T-helper 22 cell (primary cell): ENCODE results near the gene GRK5.

Source experiments
- DNase-seq: peaks from one replicate; pipeline ENCODE4 v3.0.0-alpha.2; 2020; ENCODE audit warnings: low read depth

The GRK5 gene

DNA sequence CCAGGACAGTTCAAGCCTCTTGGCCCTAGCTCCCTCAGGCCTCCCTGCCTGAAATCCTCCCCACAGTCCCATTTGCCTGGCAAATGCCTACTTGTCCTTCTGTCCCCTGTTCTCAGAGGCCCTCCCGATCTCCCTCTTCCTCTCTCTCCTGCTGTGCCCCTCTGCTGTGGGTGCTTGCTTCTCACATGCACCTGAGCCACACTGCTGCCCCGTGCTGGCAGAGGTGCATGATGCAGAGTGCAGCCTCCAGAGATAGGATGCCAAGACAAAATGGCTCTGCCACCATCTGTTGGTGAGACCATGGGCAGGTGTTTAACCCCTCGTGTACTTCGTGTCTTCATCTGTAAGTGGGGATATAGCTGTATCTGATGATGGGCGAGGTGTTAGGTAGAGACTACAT is 176.8 kb downstream of the GRK5 start:
- DNase-seq: no peak

- DNase-seq: no peak
Observed at GRCh38 chr10:119386666-119387065, 179.3 kb downstream of the GRK5 start.

- no peak for DNase-seq
Observed at GRCh38 chr10:119388849-119389345, 181.5 kb downstream of the GRK5 start.

GRCh38 chr10:119391440-119392251 is 184.3 kb downstream of the GRK5 start:
- no peak for DNase-seq

- no peak for DNase-seq
Observed at GRCh38 chr10:119393019-119393418, 185.6 kb downstream of the GRK5 start.

GRCh38 chr10:119393421-119393820 is 186.1 kb downstream of the GRK5 start:
- DNase-seq: no peak

DNA sequence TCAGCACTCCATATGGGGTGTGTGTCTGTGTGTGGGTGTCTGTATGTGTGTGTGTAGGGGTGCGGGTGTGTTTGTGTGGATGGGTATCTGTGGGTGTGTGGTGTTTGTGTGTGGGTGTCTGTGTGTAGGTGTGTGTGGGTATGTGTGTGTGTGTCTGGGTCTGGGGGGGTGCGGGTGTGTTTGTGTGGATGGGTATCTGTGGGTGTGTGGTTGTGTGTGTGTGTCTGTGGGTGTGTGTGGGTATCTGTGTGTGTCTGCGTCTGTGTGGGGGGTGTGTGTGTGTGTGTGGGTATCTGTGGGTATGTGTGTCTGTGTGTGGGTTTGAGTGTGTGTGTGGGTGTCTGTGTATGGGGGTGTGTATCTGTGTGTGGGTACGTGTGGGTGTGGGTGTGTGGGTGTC is 186.5 kb downstream of the GRK5 start:
- DNase-seq: no peak

- DNase-seq: no peak
Observed at GRCh38 chr10:119394657-119395279, 187.4 kb downstream of the GRK5 start.

DNA sequence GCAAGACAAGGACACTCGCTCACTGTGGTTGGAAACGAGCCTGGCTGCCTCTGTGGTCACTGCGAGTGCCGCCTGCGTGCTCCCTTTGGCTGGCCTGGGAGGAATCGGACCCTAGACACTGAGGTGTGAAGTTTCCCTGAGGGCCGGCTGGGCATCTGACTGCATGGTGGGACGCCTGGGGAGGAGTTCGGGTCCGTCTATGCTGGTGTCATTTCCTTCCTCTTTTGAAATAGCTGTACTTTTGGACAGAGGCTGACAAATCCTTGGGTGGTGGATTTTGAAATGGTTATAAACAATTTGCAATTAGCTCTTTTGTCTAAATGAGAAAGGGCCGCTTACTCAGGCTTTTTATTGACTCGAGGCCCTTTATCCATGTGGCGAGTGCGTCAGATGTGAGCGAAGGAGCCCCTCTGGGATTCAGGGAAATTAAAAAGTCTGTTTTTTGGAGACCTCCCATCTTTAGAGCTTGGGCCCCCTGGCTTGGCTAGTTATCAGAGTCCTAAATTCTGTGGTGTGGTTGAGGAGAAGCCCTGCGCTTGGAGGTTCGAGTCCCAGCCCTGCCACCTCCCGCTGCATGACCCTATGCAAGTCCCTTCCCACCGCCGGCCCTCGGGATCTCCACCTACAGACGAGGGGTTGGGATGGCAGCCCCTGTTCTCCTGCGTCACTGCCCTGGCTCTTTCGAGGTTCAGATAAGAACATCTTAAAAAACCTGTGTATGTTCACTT is 188.1 kb downstream of the GRK5 start:
- DNase-seq: no peak

DNA sequence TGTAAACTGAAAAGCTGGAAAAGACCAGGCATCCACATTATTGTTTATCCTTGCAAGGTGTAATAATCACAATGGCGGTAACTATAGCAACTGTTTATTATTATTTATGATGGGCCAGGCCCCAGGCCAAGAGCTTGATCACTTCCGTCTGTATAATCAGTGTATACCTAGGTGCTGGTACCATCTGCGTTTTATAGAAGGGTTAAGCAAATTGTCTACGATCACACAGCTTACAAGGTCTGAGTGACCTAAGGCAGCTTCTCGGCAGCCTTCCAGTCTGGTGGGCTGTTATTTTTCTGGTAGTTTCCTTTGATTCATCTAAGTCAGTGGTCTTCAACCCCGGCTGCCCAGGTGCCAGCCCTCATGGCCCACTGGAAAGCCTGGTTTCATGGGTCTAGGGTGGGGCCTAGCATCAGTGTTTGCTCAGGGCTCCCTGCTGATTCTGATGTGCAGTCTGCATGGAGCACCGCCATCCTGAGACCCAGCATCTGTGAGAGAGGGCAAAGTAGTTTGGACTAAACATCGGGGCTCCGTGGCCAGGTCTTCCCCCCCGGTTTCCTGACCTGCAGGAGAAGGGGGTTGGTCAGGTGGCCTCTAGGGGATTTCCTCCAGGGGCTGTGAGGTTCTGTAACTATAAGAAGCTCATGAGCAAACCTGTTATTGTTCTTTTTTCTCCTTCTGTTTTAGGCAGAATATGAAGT is 188.8 kb downstream of the GRK5 start:
- DNase-seq: no peak

- no peak for DNase-seq
Observed at GRCh38 chr10:119396709-119397071, 189.3 kb downstream of the GRK5 start.

- DNase-seq: no peak
Observed at GRCh38 chr10:119397416-119397815, 190.0 kb downstream of the GRK5 start.

DNA sequence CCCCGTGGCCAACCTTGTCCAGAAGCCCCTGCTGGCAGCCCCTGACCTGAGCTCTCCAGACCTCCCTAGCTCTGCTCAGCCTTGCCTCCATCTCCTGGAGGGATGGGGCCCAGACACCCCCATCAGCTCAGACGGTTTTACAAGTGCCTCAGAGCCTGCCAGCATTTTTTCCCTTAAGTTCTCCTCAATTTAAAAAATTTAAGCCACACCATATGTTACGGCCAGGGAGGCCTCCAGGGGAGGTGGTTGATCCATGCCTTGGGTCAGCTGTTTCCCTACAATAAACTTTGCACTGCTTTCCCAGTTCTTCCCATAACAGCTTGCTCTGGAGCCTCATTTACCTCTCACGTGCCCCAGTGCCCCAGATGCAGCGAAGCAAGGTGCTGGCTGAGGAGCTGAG is 191.6 kb downstream of the GRK5 start:
- DNase-seq: no peak

DNA sequence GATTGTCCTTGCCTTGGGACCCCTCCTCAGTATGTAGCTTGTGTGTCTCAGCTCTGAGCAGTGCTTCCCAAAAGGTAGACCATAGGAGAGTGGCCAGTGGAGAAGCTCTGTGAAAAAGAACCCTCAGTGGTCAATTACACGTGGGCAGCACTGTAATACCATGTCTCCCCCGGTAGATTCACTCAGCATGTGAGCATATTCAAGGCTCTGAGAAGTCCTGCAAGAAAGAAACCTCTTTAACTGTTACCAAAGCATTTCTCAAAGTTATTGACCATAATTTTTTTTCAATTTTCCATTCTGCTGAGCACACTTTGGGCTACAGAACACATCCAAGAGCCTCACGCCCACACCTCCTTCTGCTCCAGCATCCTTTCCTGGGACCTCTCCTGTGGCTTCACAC is 192.1 kb downstream of the GRK5 start:
- no peak for DNase-seq

- DNase-seq: no peak
Observed at GRCh38 chr10:119401671-119402395, 194.5 kb downstream of the GRK5 start.

DNA sequence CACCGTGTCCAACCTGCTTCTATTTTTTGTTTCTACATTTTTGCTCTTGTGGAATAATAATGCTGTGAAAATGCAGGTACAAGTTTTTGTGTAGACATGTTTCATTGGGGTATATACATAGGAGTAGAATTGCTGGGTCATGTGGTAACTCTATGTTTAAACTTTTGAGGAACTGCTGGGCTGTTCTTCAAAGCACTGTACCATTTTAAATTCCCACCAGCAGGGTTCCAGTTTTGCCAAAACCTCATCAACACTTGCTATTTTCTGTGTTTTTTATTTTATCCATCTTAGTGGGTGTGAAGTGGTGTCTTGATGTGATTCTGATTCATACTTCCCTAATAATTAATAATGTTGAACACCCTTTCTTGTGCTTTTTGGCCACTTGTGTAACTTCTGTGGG is 196.6 kb downstream of the GRK5 start:
- no peak for DNase-seq

GRCh38 chr10:119404719-119405519 is 197.5 kb downstream of the GRK5 start:
- DNase-seq: no peak

GRCh38 chr10:119405520-119405807 is 198.1 kb downstream of the GRK5 start:
- DNase-seq: no peak

DNA sequence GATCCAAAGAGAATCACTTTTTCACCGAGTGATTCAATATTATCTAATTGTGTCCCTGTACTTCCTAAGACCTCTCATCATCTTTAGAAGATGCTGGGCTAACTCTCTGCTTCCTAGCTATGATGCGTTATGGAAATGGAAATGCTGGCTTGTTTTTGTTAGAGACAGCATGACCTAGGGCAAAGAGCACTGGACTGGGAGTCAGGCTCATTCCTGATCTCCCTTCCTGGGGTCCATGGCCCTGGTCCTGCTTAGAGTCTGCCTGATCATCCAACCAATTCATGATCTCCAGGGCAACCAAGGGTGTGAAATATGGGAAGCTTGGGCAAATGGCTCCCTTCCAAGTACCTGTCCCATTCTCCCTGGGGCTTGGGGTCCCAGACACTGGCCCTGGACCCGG is 198.8 kb downstream of the GRK5 start:
- DNase-seq: no peak

- no peak for DNase-seq
Observed at GRCh38 chr10:119406601-119407253, 199.4 kb downstream of the GRK5 start.
